GM12878 (cell line): Measurements from ENCODE around the gene HERC2. TPM values are rescaled to one million over a fixed set of nuclear protein-coding genes. Genes with fewer than 3 reads are reported as not detected.

ENCODE experiments used
- ATAC-seq: fragments of 200-7000 bp; cut with Tn5 transposase; 3 replicates; pipeline ENCODE4 v1.9.1; 2020; ENCODE audit warnings: mild to moderate bottlenecking, moderate library complexity
- BruUV-seq: library from RNA; stranded (reverse); fragments of 400-500 nt; replicated peaks from 2 replicates; lab custom pipeline; 2021; lab: Mats Ljungman, UMichigan
- CTCF ChIA-PET: fragments of 300-600 bp; sonication (Branson Sonifier 250); formaldehyde crosslinking; extraction: SDS; loops from one replicate; lab custom pipeline; 2021; ENCODE audit warnings: inconsistent platforms; lab: Yijun Ruan, JAX
- POLR2A ChIA-PET: fragments of 350-600 bp; formaldehyde crosslinking; extraction: SDS; loops from one replicate; lab custom pipeline; 2021; ENCODE audit warnings: inconsistent platforms; lab: Charles Lee
- RAD21 ChIA-PET: fragments of 300-600 bp; sonication (Branson Sonifier 250); formaldehyde crosslinking; loops from one replicate; lab custom pipeline; 2023; ENCODE audit warnings: antibody characterized with exemption; ENCODE audit not compliant: unreplicated experiment; lab: Charles Lee
- SMC1A ChIA-PET: fragments of 300-600 bp; sonication (Branson Sonifier 250); formaldehyde crosslinking; loops from one replicate; lab custom pipeline; 2023; ENCODE audit not compliant: unreplicated experiment, uncharacterized antibody; lab: Charles Lee
- DNase-seq: peaks from one replicate; pipeline ENCODE4 v3.0.0-alpha.2; 2011; ENCODE audit warnings: low read depth, low spot score
- FAIRE-seq: peaks from 3 replicates; lab custom pipeline; 2011; peaks lifted over from hg19 to GRCh38; lab: Jason Lieb, UNC
- H2AFZ ChIP-seq: 2 replicates; pipeline ENCODE4 v1.6.0; 2011; ENCODE audit warnings: low read depth, low read length, control low read depth; ENCODE audit not compliant: control insufficient read depth
- H3K27ac ChIP-seq: 2 replicates; pipeline ENCODE4 v1.5.1; 2011; ENCODE audit warnings: control low read depth; ENCODE audit not compliant: control insufficient read depth, insufficient read depth
- H3K27me3 ChIP-seq, 2 experiments: replicated peaks in 1 of 2; 2 replicates each; pipeline versions ENCODE4 v1.6.0 to v1.6.1; 2011; ENCODE audit warnings: low read length in 1 of 2; ENCODE audit not compliant: control insufficient read depth in 2 of 2, insufficient read depth in 2 of 2
- H3K36me3 ChIP-seq, 2 experiments: 2 replicates each; pipeline ENCODE4 v1.5.1; 2011; ENCODE audit warnings: low read length in 1 of 2; ENCODE audit not compliant: control insufficient read depth in 2 of 2, insufficient read depth in 2 of 2
- H3K4me1 ChIP-seq: 2 replicates; pipeline ENCODE4 v1.6.1; 2011; ENCODE audit warnings: mild to moderate bottlenecking, low read length, moderate library complexity, mixed read lengths; ENCODE audit not compliant: control insufficient read depth, insufficient read depth
- H3K4me2 ChIP-seq: 2 replicates; pipeline ENCODE4 v1.6.0; 2011; ENCODE audit warnings: control low read depth; ENCODE audit not compliant: control insufficient read depth, insufficient read depth
- H3K4me3 ChIP-seq: fragments of 200-600 bp; sonication (generic); 2 replicates; pipeline ENCODE4 v1.5.1; 2016
- H3K79me2 ChIP-seq: 2 replicates; pipeline ENCODE4 v1.6.0; 2011; ENCODE audit warnings: low read length; ENCODE audit not compliant: control insufficient read depth, insufficient read depth
- H3K9ac ChIP-seq: 2 replicates; pipeline ENCODE4 v1.8.0; 2011; ENCODE audit warnings: low read length, control low read depth, mixed read lengths; ENCODE audit not compliant: control insufficient read depth, insufficient read depth
- H3K9me3 ChIP-seq: replicated peaks from 3 replicates; pipeline ENCODE4 v1.5.1; 2011; ENCODE audit warnings: mild to moderate bottlenecking, low read length; ENCODE audit not compliant: control insufficient read depth, insufficient read depth
- H4K20me1 ChIP-seq: 2 replicates; pipeline ENCODE4 v1.6.0; 2011; ENCODE audit not compliant: control insufficient read depth, insufficient read depth
- BCL11A ChIP-seq: IDR thresholded peaks from 2 replicates; pipeline ENCODE4 v1.6.1; 2011; ENCODE audit warnings: low read depth, low read length
- EED ChIP-seq: sonication (generic); IDR thresholded peaks from 2 replicates; pipeline ENCODE4 v1.6.1; 2016; ENCODE audit warnings: antibody characterized with exemption, low read depth
- EZH2 ChIP-seq: IDR thresholded peaks from 2 replicates; pipeline ENCODE4 v1.6.1; 2012; ENCODE audit warnings: low read depth, mild to moderate bottlenecking, control low read depth, inconsistent platforms, low read length, borderline replicate concordance; ENCODE audit not compliant: control insufficient read depth
- FOS ChIP-seq: IDR thresholded peaks from 3 replicates; pipeline ENCODE4 v1.6.1; 2011; ENCODE audit warnings: borderline replicate concordance; ENCODE audit not compliant: insufficient read length; ENCODE audit errors: extremely low read depth
- FOXM1 ChIP-seq: IDR thresholded peaks from 2 replicates; pipeline ENCODE4 v1.6.1; 2012; ENCODE audit warnings: low read depth, mild to moderate bottlenecking, inconsistent platforms, low read length, moderate library complexity
- HDAC2 ChIP-seq: fragments of 200-600 bp; sonication (generic); IDR thresholded peaks from 2 replicates; pipeline ENCODE4 v1.6.1; 2017
- HDGF ChIP-seq: fragments of 450-650 bp; IDR thresholded peaks from 2 replicates; pipeline ENCODE4 v1.6.1; 2016; ENCODE audit warnings: antibody characterized with exemption
- JUND ChIP-seq: IDR thresholded peaks from 2 replicates; pipeline ENCODE4 v1.6.1; 2012; ENCODE audit warnings: low read depth, mild to moderate bottlenecking, low read length, improper control_type of control experiment, moderate library complexity
- KDM1A ChIP-seq: fragments of 200-600 bp; sonication (generic); IDR thresholded peaks from 2 replicates; pipeline ENCODE4 v1.6.1; 2016; ENCODE audit warnings: borderline replicate concordance
- MEF2A ChIP-seq: IDR thresholded peaks from 2 replicates; pipeline ENCODE4 v1.6.1; 2011; ENCODE audit warnings: low read depth, mild to moderate bottlenecking, low read length, moderate library complexity; ENCODE audit not compliant: insufficient read depth
- MXI1 ChIP-seq: fragments of 150-350 bp; IDR thresholded peaks from 2 replicates; pipeline ENCODE4 v1.6.1; 2011; ENCODE audit warnings: low read depth, mild to moderate bottlenecking, inconsistent platforms, low read length, improper control_type of control experiment
- RB1 ChIP-seq: fragments of 450-650 bp; formaldehyde crosslinking; IDR thresholded peaks from 2 replicates; pipeline ENCODE4 v1.6.1; 2017; ENCODE audit warnings: mild to moderate bottlenecking, borderline replicate concordance
- RUNX3 ChIP-seq: IDR thresholded peaks from 2 replicates; pipeline ENCODE4 v1.6.1; 2012; ENCODE audit warnings: low read length, inconsistent platforms
- SMAD5 ChIP-seq: IDR thresholded peaks from 2 replicates; pipeline ENCODE4 v1.6.1; 2016; ENCODE audit warnings: antibody characterized with exemption, low read depth
- SREBF1 ChIP-seq: IDR thresholded peaks from 2 replicates; pipeline ENCODE4 v1.6.1; 2012; ENCODE audit warnings: mild to moderate bottlenecking, low read length
- STAT1 ChIP-seq: fragments of 450-650 bp; conservative IDR thresholded peaks from 2 replicates; pipeline ENCODE4 v1.6.1; 2014; ENCODE audit warnings: antibody characterized with exemption, mild to moderate bottlenecking
- TCF12 ChIP-seq: IDR thresholded peaks from 2 replicates; pipeline ENCODE4 v1.6.1; 2011; ENCODE audit warnings: low read depth, mild to moderate bottlenecking, low read length
- WGBS: methylation state at CpG from one replicate; pipeline ENCODE4 v1.1.6; 2016; ENCODE audit warnings: low lambda C conversion rate; ENCODE audit not compliant: insufficient replicate concordance, insufficient coverage; ENCODE audit errors: missing lambda C conversion rate; 5-methylcytosine and 5-hydroxymethylcytosine counted together
- in situ Hi-C: fragments of 300-500 bp; cut with MboI; formaldehyde crosslinking; loops from 9 replicates; pipeline ENCODE4 v1.14.3; 2018; ENCODE audit warnings: mixed read lengths
- intact Hi-C: fragments of 100-400 bp; cut with micrococcal nuclease; formaldehyde crosslinking; loops from one replicate; pipeline ENCODE4 v1.14.2; 2022; ENCODE audit not compliant: unreplicated experiment
- polyA plus RNA-seq, 11 experiments: library from polyadenylated mRNA; depleted of rRNA in 4 of 11; unstranded in 6 of 11; stranded (reverse) in 5 of 11; fragments of >200 nt; fragmentation: Nextera tagmentation in 4 of 11; fragmentation: Illumina TruSeq in 1 of 11; extraction: Ambion mirVana in 4 of 11; extraction: Trizol in 1 of 11; gene quantifications; 1 replicate in 1 of 11; 2 replicates in 10 of 11; pipeline versions ENCODE4 v1.2.1 to v1.2.3, GENCODE V29; 2011 to 2016; ENCODE audit warnings: inconsistent platforms in 2 of 11, missing spikeins in 2 of 11, low read depth in 1 of 11
- total RNA-seq, 4 experiments: library from RNA; depleted of rRNA in 3 of 4; stranded (reverse); fragments of >200 nt in 3 of 4; fragmentation: Illumina TruSeq in 1 of 4; extraction: Trizol in 1 of 4; gene quantifications; 2 replicates each; pipeline versions ENCODE4 v1.2.1 to v1.2.3, GENCODE V29; 2013 to 2021
- TF ChIP-seq, protein P1 (sequence below): fragments of 450-650 bp; IDR thresholded peaks from 2 replicates; pipeline ENCODE4 v1.6.1; 2017; ENCODE audit warnings: borderline replicate concordance
- TF ChIP-seq, protein P2 (sequence below): IDR thresholded peaks from 2 replicates; pipeline ENCODE4 v1.6.1; 2011; ENCODE audit warnings: borderline replicate concordance, low read depth, mild to moderate bottlenecking, moderate library complexity, mixed read lengths, low read length; ENCODE audit not compliant: insufficient read depth; ENCODE audit errors: extremely low read length
- TF ChIP-seq, protein P3 (sequence below): fragments of 150-350 bp; IDR thresholded peaks from 2 replicates; pipeline ENCODE4 v1.6.1; 2016; ENCODE audit warnings: low read depth, low read length

Gene HERC2
- total and polyA plus RNA-seq, 10 of the 15 experiments (the other 5 are each of a cell fraction or from before 2014, with no cell fraction given): 6.1 to 39.0 (median 24.0) TPM

DNA sequence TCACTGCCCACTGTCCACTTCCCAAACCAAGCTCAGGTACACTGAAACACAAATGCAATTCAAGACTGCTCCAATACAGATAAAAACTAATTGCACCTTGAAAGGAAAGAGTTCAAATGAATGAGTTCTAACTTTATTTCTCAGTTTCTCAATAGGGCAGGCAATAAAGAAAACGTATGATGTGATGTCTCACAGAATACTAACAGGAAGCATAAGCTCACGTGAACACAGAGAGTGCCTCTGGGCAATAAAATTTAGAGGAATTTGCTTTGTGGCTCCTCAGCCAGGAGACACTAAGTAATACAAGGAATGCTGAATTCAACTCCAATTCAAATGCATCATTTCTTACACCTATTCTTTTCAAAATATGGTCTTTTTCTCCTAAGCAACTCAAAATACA lies 140.6 kb downstream of the HERC2 start:
- CTCF ChIA-PET: no interaction called here
- H3K27me3 ChIP-seq: no peaks in the 10 kb centered on the region
- in situ Hi-C loops: no loop called here
- H3K4me3 ChIP-seq: no peak overlapping the region
- FAIRE-seq: no peak
- H3K4me1 ChIP-seq: no peaks in the 10 kb centered on the region
- intact Hi-C loops: no loop called here
- TF ChIP-seq JUND (no peak), MXI1 (no peak), EZH2 (no peak), RB1 (no peak), SMAD5 (no peak), HDAC2 (no peak), RUNX3 (no peak), TCF12 (no peak), FOS (no peak), EED (no peak), STAT1 (no peak), FOXM1 (no peak), MEF2A (no peak), BCL11A (no peak), KDM1A (no peak), SREBF1 (no peak), HDGF (no peak)
- TF ChIP-seq, protein P1, sequence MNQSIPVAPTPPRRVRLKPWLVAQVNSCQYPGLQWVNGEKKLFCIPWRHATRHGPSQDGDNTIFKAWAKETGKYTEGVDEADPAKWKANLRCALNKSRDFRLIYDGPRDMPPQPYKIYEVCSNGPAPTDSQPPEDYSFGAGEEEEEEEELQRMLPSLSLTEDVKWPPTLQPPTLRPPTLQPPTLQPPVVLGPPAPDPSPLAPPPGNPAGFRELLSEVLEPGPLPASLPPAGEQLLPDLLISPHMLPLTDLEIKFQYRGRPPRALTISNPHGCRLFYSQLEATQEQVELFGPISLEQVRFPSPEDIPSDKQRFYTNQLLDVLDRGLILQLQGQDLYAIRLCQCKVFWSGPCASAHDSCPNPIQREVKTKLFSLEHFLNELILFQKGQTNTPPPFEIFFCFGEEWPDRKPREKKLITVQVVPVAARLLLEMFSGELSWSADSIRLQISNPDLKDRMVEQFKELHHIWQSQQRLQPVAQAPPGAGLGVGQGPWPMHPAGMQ: no peak
- TF ChIP-seq, protein P2, sequence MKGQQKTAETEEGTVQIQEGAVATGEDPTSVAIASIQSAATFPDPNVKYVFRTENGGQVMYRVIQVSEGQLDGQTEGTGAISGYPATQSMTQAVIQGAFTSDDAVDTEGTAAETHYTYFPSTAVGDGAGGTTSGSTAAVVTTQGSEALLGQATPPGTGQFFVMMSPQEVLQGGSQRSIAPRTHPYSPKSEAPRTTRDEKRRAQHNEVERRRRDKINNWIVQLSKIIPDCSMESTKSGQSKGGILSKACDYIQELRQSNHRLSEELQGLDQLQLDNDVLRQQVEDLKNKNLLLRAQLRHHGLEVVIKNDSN: no peak
- TF ChIP-seq, protein P3, sequence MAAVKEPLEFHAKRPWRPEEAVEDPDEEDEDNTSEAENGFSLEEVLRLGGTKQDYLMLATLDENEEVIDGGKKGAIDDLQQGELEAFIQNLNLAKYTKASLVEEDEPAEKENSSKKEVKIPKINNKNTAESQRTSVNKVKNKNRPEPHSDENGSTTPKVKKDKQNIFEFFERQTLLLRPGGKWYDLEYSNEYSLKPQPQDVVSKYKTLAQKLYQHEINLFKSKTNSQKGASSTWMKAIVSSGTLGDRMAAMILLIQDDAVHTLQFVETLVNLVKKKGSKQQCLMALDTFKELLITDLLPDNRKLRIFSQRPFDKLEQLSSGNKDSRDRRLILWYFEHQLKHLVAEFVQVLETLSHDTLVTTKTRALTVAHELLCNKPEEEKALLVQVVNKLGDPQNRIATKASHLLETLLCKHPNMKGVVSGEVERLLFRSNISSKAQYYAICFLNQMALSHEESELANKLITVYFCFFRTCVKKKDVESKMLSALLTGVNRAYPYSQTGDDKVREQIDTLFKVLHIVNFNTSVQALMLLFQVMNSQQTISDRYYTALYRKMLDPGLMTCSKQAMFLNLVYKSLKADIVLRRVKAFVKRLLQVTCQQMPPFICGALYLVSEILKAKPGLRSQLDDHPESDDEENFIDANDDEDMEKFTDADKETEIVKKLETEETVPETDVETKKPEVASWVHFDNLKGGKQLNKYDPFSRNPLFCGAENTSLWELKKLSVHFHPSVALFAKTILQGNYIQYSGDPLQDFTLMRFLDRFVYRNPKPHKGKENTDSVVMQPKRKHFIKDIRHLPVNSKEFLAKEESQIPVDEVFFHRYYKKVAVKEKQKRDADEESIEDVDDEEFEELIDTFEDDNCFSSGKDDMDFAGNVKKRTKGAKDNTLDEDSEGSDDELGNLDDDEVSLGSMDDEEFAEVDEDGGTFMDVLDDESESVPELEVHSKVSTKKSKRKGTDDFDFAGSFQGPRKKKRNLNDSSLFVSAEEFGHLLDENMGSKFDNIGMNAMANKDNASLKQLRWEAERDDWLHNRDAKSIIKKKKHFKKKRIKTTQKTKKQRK: no peak
- DNase-seq: no peak
- no peak overlapping the region for H2AFZ ChIP-seq
- no peak overlapping the region for H3K9ac ChIP-seq
- POLR2A ChIA-PET: no interaction called here
- BruUV-seq: no TSS peak
- no peaks in the 10 kb centered on the region for H3K9me3 ChIP-seq
- no peak overlapping the region for H3K4me2 ChIP-seq
- RAD21 ChIA-PET: no interaction called here
- SMC1A ChIA-PET: no interaction called here
- no peak overlapping the region for H3K27ac ChIP-seq
- ATAC-seq: no peak
- no peaks in the 10 kb centered on the region for H3K79me2 ChIP-seq
- peaks cover 3 to 4% of the 10 kb centered on the region in 2 experiments; a peak in 3 of 4 replicates for H3K36me3 ChIP-seq
- H4K20me1 ChIP-seq: no peaks in the 10 kb centered on the region
- WGBS: 95% methylated on average over 2 of the region's 2 CpGs
